Ishikawa (cell line): ENCODE data around the gene FOXP4.

Source experiments
- CEBPB ChIP-seq: IDR thresholded peaks from 2 replicates; pipeline ENCODE4 v1.6.1; 2012
- CREB1 ChIP-seq: IDR thresholded peaks from 2 replicates; pipeline ENCODE4 v1.6.1; 2012; ENCODE audit warnings: low read depth
- EGR1 ChIP-seq: IDR thresholded peaks from 2 replicates; pipeline ENCODE4 v1.6.1; 2012
- EP300 ChIP-seq: IDR thresholded peaks from 2 replicates; pipeline ENCODE4 v1.6.1; 2012; ENCODE audit warnings: borderline replicate concordance
- FOXM1 ChIP-seq: IDR thresholded peaks from 2 replicates; pipeline ENCODE4 v1.6.1; 2012; ENCODE audit warnings: low read depth, borderline replicate concordance
- NFIC ChIP-seq: IDR thresholded peaks from 2 replicates; pipeline ENCODE4 v1.6.1; 2012
- RAD21 ChIP-seq: IDR thresholded peaks from 2 replicates; pipeline ENCODE4 v1.6.1; 2012; ENCODE audit warnings: low read depth
- TAF1 ChIP-seq: IDR thresholded peaks from 2 replicates; pipeline ENCODE4 v1.6.1; 2012; ENCODE audit warnings: low read depth, mild to moderate bottlenecking
- TCF12 ChIP-seq: IDR thresholded peaks from 2 replicates; pipeline ENCODE4 v1.6.1; 2012; ENCODE audit warnings: low read depth
- TEAD4 ChIP-seq: IDR thresholded peaks from 2 replicates; pipeline ENCODE4 v1.6.1; 2012
- USF1 ChIP-seq: IDR thresholded peaks from 2 replicates; pipeline ENCODE4 v1.6.1; 2012
- YY1 ChIP-seq: IDR thresholded peaks from 2 replicates; pipeline ENCODE4 v1.6.1; 2012; ENCODE audit warnings: low read depth
- ZBTB7A ChIP-seq: IDR thresholded peaks from 2 replicates; pipeline ENCODE4 v1.6.1; 2012; ENCODE audit warnings: low read depth
- TF ChIP-seq, protein P1 (sequence below): IDR thresholded peaks from 2 replicates; pipeline ENCODE4 v1.6.1; 2012
- TF ChIP-seq, protein P2 (sequence below): IDR thresholded peaks from 2 replicates; pipeline ENCODE4 v1.6.1; 2012; ENCODE audit warnings: low read depth, mild to moderate bottlenecking

Gene FOXP4

DNA sequence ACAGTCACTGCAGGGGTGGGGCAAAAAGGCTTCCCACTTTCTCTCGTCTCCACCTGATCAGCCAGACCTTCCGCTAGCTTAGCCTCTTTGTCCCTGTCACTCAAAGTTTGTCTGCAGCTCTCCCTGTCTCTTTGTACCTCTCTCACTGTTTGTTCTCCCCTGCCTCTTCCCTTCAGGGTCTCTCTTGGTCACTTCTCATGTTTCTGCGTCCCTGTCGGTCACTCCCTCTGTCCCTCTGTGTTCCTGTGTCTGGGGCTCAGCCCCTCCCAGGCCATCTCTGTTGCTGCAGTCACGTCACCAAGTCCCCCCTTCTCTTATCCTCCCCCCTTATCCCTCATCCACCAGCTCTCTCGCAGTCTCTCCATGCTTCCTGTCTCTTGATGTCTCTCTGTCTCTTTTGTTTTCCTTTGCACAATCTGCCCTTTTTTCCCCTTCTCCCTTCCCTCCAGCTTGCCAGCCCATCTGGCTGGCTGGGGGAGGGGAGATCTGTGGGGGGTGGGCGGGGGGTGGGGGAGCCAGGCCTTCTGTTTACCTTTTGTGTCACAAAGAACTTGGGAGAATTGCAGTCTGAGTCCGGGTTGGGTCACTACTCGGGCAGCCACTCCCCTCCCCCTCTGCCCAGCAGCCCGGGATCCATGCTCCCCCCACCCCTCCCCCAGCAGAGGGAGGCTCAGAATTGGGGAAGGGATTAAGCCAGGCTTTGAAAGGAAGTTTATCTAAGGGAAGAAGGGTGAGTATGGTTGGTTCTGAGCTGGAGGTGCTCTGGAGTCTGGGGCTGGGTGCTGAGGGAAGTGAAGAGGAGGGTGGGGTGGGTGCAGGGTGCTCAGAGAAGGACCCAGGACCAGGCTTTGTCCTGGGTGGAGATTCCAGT, 32.3 kb downstream of the FOXP4 start:
- TF ChIP-seq CEBPB (no peak), TAF1 (no peak), USF1 (no peak), FOXM1 (no peak), YY1 (no peak), TCF12 (no peak), ZBTB7A (no peak), RAD21 (no peak), NFIC (no peak)
- TF ChIP-seq, protein P1, sequence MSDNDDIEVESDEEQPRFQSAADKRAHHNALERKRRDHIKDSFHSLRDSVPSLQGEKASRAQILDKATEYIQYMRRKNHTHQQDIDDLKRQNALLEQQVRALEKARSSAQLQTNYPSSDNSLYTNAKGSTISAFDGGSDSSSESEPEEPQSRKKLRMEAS: no peak; the same call in 1 of the 2 replicates

GRCh38 chr6:41579088-41579610, 33.0 kb downstream of the FOXP4 start:
- TF ChIP-seq NFIC (no peak), TAF1 (no peak), RAD21 (no peak), CREB1 (no peak)

- no peak for TF ChIP-seq CREB1
These were observed 34.5 kb downstream of the FOXP4 start for GRCh38 chr6:41580690-41581089.

DNA sequence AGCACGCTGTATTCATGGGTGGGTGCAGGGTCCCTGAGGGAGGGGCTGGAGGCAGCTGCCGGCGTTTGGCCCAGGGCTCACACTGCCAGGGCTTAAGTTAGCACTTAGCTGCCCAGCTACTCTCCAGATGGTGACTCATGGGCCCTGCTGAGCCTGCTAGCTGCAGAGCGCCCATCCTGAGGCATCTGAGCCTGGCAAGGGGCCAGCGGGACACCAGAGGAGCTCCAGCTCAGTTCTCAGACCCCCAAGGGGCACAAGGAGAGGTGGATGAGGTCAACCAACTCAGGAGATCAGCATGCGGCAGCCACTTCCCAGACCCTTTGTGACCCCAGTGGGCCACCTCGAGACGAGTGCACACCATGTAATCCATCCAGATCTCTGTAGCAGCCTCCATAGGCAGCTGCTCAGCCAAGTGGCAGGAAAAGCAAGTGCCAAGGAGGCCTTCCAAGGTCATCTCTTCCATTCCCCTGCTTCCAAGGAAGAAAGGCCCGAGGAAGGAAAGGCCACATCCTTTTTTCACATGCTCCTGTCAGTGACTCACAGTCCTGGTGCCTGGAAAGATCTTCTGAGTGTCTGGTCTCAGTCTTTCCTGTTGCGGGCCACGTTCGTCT, 35.3 kb downstream of the FOXP4 start:
- TF ChIP-seq ZBTB7A (0 out of 2 replicates have a peak, but pooled peaks have one; percentile 46), FOXM1 (no peak), NFIC (peak; percentile 69)

- TF ChIP-seq EP300 (no peak), YY1 (no peak)
These were observed 36.4 kb downstream of the FOXP4 start for GRCh38 chr6:41582540-41582939.

GRCh38 chr6:41583565-41583964, 37.4 kb downstream of the FOXP4 start:
- TF ChIP-seq TCF12 (no peak), EGR1 (no peak), FOXM1 (no peak), ZBTB7A (no peak), TEAD4 (no peak), USF1 (no peak), CREB1 (no peak), RAD21 (no peak), NFIC (no peak), EP300 (no peak), TAF1 (no peak), YY1 (no peak), CEBPB (no peak)
- TF ChIP-seq, protein P2, sequence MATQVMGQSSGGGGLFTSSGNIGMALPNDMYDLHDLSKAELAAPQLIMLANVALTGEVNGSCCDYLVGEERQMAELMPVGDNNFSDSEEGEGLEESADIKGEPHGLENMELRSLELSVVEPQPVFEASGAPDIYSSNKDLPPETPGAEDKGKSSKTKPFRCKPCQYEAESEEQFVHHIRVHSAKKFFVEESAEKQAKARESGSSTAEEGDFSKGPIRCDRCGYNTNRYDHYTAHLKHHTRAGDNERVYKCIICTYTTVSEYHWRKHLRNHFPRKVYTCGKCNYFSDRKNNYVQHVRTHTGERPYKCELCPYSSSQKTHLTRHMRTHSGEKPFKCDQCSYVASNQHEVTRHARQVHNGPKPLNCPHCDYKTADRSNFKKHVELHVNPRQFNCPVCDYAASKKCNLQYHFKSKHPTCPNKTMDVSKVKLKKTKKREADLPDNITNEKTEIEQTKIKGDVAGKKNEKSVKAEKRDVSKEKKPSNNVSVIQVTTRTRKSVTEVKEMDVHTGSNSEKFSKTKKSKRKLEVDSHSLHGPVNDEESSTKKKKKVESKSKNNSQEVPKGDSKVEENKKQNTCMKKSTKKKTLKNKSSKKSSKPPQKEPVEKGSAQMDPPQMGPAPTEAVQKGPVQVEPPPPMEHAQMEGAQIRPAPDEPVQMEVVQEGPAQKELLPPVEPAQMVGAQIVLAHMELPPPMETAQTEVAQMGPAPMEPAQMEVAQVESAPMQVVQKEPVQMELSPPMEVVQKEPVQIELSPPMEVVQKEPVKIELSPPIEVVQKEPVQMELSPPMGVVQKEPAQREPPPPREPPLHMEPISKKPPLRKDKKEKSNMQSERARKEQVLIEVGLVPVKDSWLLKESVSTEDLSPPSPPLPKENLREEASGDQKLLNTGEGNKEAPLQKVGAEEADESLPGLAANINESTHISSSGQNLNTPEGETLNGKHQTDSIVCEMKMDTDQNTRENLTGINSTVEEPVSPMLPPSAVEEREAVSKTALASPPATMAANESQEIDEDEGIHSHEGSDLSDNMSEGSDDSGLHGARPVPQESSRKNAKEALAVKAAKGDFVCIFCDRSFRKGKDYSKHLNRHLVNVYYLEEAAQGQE: no peak
- TF ChIP-seq, protein P1: no peak

DNA sequence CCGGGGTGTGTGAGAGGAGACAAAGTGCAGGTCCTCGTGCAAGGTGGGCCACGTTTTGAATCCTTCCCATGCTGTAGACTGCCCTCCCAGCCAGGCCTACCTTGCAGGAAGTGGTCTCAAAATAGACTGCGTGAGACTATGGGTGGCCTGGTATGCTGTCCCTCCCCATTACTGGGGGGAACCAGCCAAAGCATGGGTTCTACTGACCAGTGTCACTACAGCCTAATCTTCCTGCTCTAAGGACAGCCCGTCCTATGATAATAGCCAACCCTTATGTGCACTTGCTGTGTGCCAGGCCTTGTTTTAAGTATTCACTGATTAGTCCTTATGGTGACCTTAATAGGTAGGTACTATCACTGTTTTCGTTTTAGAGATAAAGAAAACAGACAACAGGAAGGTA, 38.0 kb downstream of the FOXP4 start:
- TF ChIP-seq YY1 (no peak), CEBPB (no peak)

DNA sequence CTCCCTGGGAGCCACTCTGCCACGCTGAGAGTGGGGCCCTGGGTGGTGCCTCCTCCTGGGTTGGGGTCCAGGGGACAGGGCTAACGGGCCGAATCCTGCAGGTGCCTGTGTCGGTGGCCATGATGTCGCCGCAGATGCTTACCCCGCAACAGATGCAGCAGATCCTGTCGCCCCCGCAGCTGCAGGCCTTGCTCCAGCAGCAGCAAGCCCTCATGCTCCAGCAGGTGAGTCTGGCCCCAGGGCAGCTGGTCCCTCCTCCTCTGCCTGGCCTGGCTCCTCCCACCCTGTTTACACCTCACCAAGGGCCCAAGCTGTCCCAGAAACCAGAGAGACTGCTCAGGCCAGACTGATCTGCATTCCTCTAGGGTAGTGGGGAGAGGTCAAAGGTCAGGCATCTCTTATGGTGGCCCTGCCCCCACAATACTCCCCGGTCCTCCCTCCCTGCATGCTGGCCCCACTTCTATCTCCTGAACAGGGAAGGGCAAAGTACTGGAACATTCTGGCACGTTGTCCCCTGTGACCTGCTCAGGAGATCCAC, 38.6 kb downstream of the FOXP4 start:
- no peak for TF ChIP-seq TEAD4
